ENCODE results near the gene CYTIP. TPM values are rescaled to one million over a fixed set of nuclear protein-coding genes. Genes with fewer than 3 reads are reported as not detected.
A peak's percentile ranks its signal among the peaks of the same experiment; 100 is the strongest.

Gene CYTIP
- total and polyA plus RNA-seq, 9 of the 15 experiments (the other 6 are each of a cell fraction or from before 2014, with no cell fraction given): 0.03 to 0.35 (median 0.26) TPM; not detected in 1

GRCh38 chr2:157460384-157460837 lies 16.5 kb upstream of the CYTIP start:
- ChIA-PET POLR2A (interaction anchor here (0.6 to 0.9 kb wide), 2 partner anchors 32 to 122 kb away, joined by 3 read pairs; no protein-coding TSS in a partner anchor), CTCF (ENCODE audit: low intra/inter-chr PET ratio) (interaction anchor here (0.6 kb wide), 1 partner anchor 76 kb away, joined by 3 read pairs; no protein-coding TSS in a partner anchor)
- ATAC-seq: no peak
- H4K20me1 ChIP-seq (replicated peaks; ENCODE audit: control insufficient read depth, insufficient read depth, low read length): no peaks in the 10 kb centered on the region
- no TSS peak for BruUV-seq (replicated peaks)
- in situ Hi-C loops (cut with MboI): no loop called here
- WGBS (ENCODE audit: insufficient coverage, low coverage, missing lambda C conversion rate): 1% methylated on average over 3 of the region's 3 CpGs
- H3K9me1 ChIP-seq (ENCODE audit: control insufficient read depth, insufficient read depth, low read length): no peaks in the 10 kb centered on the region
- no peaks in the 10 kb centered on the region; a peak in 1 of 5 replicates for H3K4me1 ChIP-seq (replicated peaks in 1 of 2; ENCODE audit: control insufficient read depth in 2 of 2, insufficient read depth in 2 of 2, low read length in 2 of 2)
- H2AFZ ChIP-seq (ENCODE audit: low read depth, low read length): no peak overlapping the region
- H3K27ac ChIP-seq (ENCODE audit: extremely low read depth, low read depth, low read length): no peak overlapping the region
- TF ChIP-seq MAFK (IDR thresholded peaks at IDR 0.05; ENCODE audit: low read length) (no peak), CBX8 (IDR thresholded peaks at IDR 0.05; ENCODE audit: borderline replicate concordance, extremely low read depth, low read depth, low read length, poor library complexity, severe bottlenecking) (peak; percentile 49), SMARCE1 (IDR thresholded peaks at IDR 0.05) (no peak), TAF7 (tag; IDR thresholded peaks at IDR 0.05) (no peak), KAT8 (IDR thresholded peaks at IDR 0.05; ENCODE audit: low read depth) (no peak), HMGN3 (IDR thresholded peaks at IDR 0.05; ENCODE audit: borderline replicate concordance, extremely low read depth, insufficient read length, low read depth, low read length) (no peak)
- intact Hi-C loops (cut with micrococcal nuclease): no loop called here
- no peaks in the 10 kb centered on the region for H3K36me3 ChIP-seq (ENCODE audit: control insufficient read depth, insufficient read depth, low read length)
- H3K27me3 ChIP-seq (ENCODE audit: control insufficient read depth in 2 of 2, insufficient read depth in 2 of 2, low read length in 2 of 2): peaks cover 0 to 1% of the 10 kb centered on the region in 2 experiments; a peak in 2 of 5 replicates
- no peak for FAIRE-seq
- no peak overlapping the region for H3K4me3 ChIP-seq
- H3K9ac ChIP-seq (ENCODE audit: insufficient read depth in 1 of 2, low read depth in 2 of 2, low read length in 2 of 2): no peak overlapping the region
- no peak for DNase-seq (ENCODE audit: extremely low read depth in 1 of 4, low spot score in 3 of 4)
- no peaks in the 10 kb centered on the region for H3K9me3 ChIP-seq (replicated peaks; ENCODE audit: control insufficient read depth, insufficient read depth, low read depth, low read length)
- H3K4me2 ChIP-seq (ENCODE audit: insufficient read depth, low read length): no peak overlapping the region
- H3K79me2 ChIP-seq (ENCODE audit: control insufficient read depth, insufficient read depth, low read length): no peaks in the 10 kb centered on the region

GRCh38 chr2:157459486-157459885 lies 15.6 kb upstream of the CYTIP start:
- POLR2A ChIA-PET: no interaction called here
- intact Hi-C loops (cut with micrococcal nuclease): no loop called here
- TF ChIP-seq NRF1 (conservative IDR thresholded peaks at IDR 0.05 in 1 of 2, IDR thresholded peaks at IDR 0.05 in 1 of 2) (peak; percentile 14 to 23; a peak in 1 of 4 replicates), ZZZ3 (IDR thresholded peaks at IDR 0.05) (no peak)
- Histone ChIP-seq H3K9me1 (ENCODE audit: control insufficient read depth, insufficient read depth, low read length) (no peaks in the 10 kb centered on the region), H3K4me1 (replicated peaks in 1 of 2; ENCODE audit: control insufficient read depth in 2 of 2, insufficient read depth in 2 of 2, low read length in 2 of 2) (no peaks in the 10 kb centered on the region; a peak in 1 of 5 replicates), H4K20me1 (replicated peaks; ENCODE audit: control insufficient read depth, insufficient read depth, low read length) (no peaks in the 10 kb centered on the region), H3K79me2 (ENCODE audit: control insufficient read depth, insufficient read depth, low read length) (no peaks in the 10 kb centered on the region), H3K4me2 (ENCODE audit: insufficient read depth, low read length) (no peak overlapping the region), H3K4me3 (no peak overlapping the region), H2AFZ (ENCODE audit: low read depth, low read length) (no peak overlapping the region), H3K27me3 (ENCODE audit: control insufficient read depth in 2 of 2, insufficient read depth in 2 of 2, low read length in 2 of 2) (no peaks in the 10 kb centered on the region), H3K9ac (ENCODE audit: insufficient read depth in 1 of 2, low read depth in 2 of 2, low read length in 2 of 2) (no peak overlapping the region), H3K27ac (ENCODE audit: extremely low read depth, low read depth, low read length) (no peak overlapping the region), H3K9me3 (replicated peaks; ENCODE audit: control insufficient read depth, insufficient read depth, low read depth, low read length) (no peaks in the 10 kb centered on the region), H3K36me3 (ENCODE audit: control insufficient read depth, insufficient read depth, low read length) (no peaks in the 10 kb centered on the region)
- in situ Hi-C loops (cut with MboI): no loop called here
- BruUV-seq (replicated peaks): no TSS peak
- FAIRE-seq (no peak), ATAC-seq (no peak), DNase-seq (ENCODE audit: extremely low read depth in 1 of 4, low spot score in 3 of 4) (no peak)
- CTCF ChIA-PET (ENCODE audit: low intra/inter-chr PET ratio): no interaction called here
- WGBS (ENCODE audit: insufficient coverage, low coverage, missing lambda C conversion rate): 2% methylated on average over 6 of the region's 6 CpGs
